ENCODE data around the gene ANKRD33B. TPM values are rescaled to one million over a fixed set of nuclear protein-coding genes. Genes with fewer than 3 reads are reported as not detected.

Gene ANKRD33B
- total and polyA plus RNA-seq, 2 donors (not counting 1 experiment from before 2014, with no cell fraction given) = 7.7 to 7.8 TPM

GRCh38 chr5:10540951-10541646, 22.8 kb upstream of the ANKRD33B start:
- Histone ChIP-seq H3K4me3 (replicated peaks in 1 of 4; ENCODE audit: control extremely low read depth in 1 of 4, insufficient read depth in 1 of 4, low read depth in 3 of 4, low read length in 4 of 4) (no peak overlapping the region), H3K4me1 (ENCODE audit: control insufficient read depth, extremely low read depth, insufficient read depth, low read length) (peaks cover 2% of the 10 kb centered on the region), H3K36me3 (ENCODE audit: control insufficient read depth, insufficient read depth, low read length) (no peaks in the 10 kb centered on the region), H3K27ac (ENCODE audit: insufficient read depth, low read length) (no peak overlapping the region), H3K27me3 (ENCODE audit: control insufficient read depth, insufficient read depth, low read length) (peaks cover under 1% of the 10 kb centered on the region), H3K9ac (ENCODE audit: insufficient read depth, low read length) (no peak overlapping the region), H3K9me3 (ENCODE audit: control insufficient read depth, insufficient read depth, low read depth, low read length) (no peaks in the 10 kb centered on the region), H4K20me1 (ENCODE audit: control insufficient read depth, extremely low read depth, insufficient read depth, low read length) (no peaks in the 10 kb centered on the region), H3K4me2 (ENCODE audit: extremely low read depth, insufficient read depth, low read length) (no peak overlapping the region), H2AFZ (ENCODE audit: low read length) (no peak overlapping the region), H3K79me2 (ENCODE audit: control insufficient read depth, insufficient read depth, low read length) (no peaks in the 10 kb centered on the region)
- TF ChIP-seq EZH2 (IDR thresholded peaks at IDR 0.05; ENCODE audit: low read length, missing control alignments) = no peak
- TF ChIP-seq, protein P1, sequence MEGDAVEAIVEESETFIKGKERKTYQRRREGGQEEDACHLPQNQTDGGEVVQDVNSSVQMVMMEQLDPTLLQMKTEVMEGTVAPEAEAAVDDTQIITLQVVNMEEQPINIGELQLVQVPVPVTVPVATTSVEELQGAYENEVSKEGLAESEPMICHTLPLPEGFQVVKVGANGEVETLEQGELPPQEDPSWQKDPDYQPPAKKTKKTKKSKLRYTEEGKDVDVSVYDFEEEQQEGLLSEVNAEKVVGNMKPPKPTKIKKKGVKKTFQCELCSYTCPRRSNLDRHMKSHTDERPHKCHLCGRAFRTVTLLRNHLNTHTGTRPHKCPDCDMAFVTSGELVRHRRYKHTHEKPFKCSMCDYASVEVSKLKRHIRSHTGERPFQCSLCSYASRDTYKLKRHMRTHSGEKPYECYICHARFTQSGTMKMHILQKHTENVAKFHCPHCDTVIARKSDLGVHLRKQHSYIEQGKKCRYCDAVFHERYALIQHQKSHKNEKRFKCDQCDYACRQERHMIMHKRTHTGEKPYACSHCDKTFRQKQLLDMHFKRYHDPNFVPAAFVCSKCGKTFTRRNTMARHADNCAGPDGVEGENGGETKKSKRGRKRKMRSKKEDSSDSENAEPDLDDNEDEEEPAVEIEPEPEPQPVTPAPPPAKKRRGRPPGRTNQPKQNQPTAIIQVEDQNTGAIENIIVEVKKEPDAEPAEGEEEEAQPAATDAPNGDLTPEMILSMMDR (conservative IDR thresholded peaks at IDR 0.05 in 1 of 2, IDR thresholded peaks at IDR 0.05 in 1 of 2; ENCODE audit: low read depth in 1 of 2, low read length in 2 of 2) = no peak
- DNase-seq (ENCODE audit: low read depth in 2 of 2) = no peak

- H3K9me3 ChIP-seq (ENCODE audit: control insufficient read depth, insufficient read depth, low read depth, low read length) = no peaks in the 10 kb centered on the region
- H3K4me2 ChIP-seq (ENCODE audit: extremely low read depth, insufficient read depth, low read length) = no peak overlapping the region
- DNase-seq (ENCODE audit: low read depth in 2 of 2) = peak in 1 of 2 donors; percentile 19
Measured at GRCh38 chr5:10542055-10542550, 21.8 kb upstream of the ANKRD33B start.

DNA sequence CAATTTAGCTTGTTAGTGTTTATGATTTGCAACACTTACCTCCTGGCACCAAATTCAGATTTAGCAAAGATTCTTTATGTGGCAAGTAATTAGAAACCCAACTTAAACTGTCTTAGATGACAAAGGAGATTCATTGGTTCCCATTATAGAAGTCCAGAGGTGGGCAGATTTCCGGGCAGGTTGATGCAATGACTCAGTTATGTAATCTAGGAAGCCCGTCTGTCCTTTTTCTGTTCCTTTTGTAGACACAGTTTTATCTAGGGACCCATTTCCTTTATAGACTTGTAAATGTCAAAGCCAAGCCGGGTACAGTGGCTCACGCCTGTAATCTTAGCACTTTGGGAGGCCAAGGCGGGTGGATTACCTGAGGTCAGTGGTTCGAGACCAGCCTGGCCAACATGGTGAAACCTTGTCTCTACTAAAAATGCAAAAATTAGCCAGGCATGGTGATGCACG, 20.3 kb upstream of the ANKRD33B start:
- TF ChIP-seq EZH2 (IDR thresholded peaks at IDR 0.05; ENCODE audit: low read length, missing control alignments) = no peak
- TF ChIP-seq, protein P1 (conservative IDR thresholded peaks at IDR 0.05 in 1 of 2, IDR thresholded peaks at IDR 0.05 in 1 of 2; ENCODE audit: low read depth in 1 of 2, low read length in 2 of 2) = no peak
- Histone ChIP-seq H3K9ac (ENCODE audit: insufficient read depth, low read length) (no peak overlapping the region), H3K27ac (ENCODE audit: insufficient read depth, low read length) (no peak overlapping the region), H3K9me3 (ENCODE audit: control insufficient read depth, insufficient read depth, low read depth, low read length) (no peaks in the 10 kb centered on the region), H3K27me3 (ENCODE audit: control insufficient read depth, insufficient read depth, low read length) (peaks cover 4% of the 10 kb centered on the region), H3K4me1 (ENCODE audit: control insufficient read depth, extremely low read depth, insufficient read depth, low read length) (no peaks in the 10 kb centered on the region), H3K4me3 (replicated peaks in 1 of 4; ENCODE audit: control extremely low read depth in 1 of 4, insufficient read depth in 1 of 4, low read depth in 3 of 4, low read length in 4 of 4) (no peak overlapping the region), H3K4me2 (ENCODE audit: extremely low read depth, insufficient read depth, low read length) (no peak overlapping the region), H3K79me2 (ENCODE audit: control insufficient read depth, insufficient read depth, low read length) (no peaks in the 10 kb centered on the region), H3K36me3 (ENCODE audit: control insufficient read depth, insufficient read depth, low read length) (no peaks in the 10 kb centered on the region), H2AFZ (ENCODE audit: low read length) (no peak overlapping the region), H4K20me1 (ENCODE audit: control insufficient read depth, extremely low read depth, insufficient read depth, low read length) (no peaks in the 10 kb centered on the region)
- DNase-seq (ENCODE audit: low read depth in 2 of 2) = no peak

More at GRCh38 chr5:10542055-10542550, 21.8 kb upstream of the ANKRD33B start:
- Histone ChIP-seq H3K27me3 (ENCODE audit: control insufficient read depth, insufficient read depth, low read length) (peaks cover 4% of the 10 kb centered on the region), H4K20me1 (ENCODE audit: control insufficient read depth, extremely low read depth, insufficient read depth, low read length) (no peaks in the 10 kb centered on the region), H3K79me2 (ENCODE audit: control insufficient read depth, insufficient read depth, low read length) (no peaks in the 10 kb centered on the region), H3K4me1 (ENCODE audit: control insufficient read depth, extremely low read depth, insufficient read depth, low read length) (peaks cover 1% of the 10 kb centered on the region), H3K9ac (ENCODE audit: insufficient read depth, low read length) (no peak overlapping the region), H3K27ac (ENCODE audit: insufficient read depth, low read length) (no peak overlapping the region), H2AFZ (ENCODE audit: low read length) (no peak overlapping the region), H3K36me3 (ENCODE audit: control insufficient read depth, insufficient read depth, low read length) (no peaks in the 10 kb centered on the region), H3K4me3 (replicated peaks in 1 of 4; ENCODE audit: control extremely low read depth in 1 of 4, insufficient read depth in 1 of 4, low read depth in 3 of 4, low read length in 4 of 4) (no peak overlapping the region)
- TF ChIP-seq, protein P1 (conservative IDR thresholded peaks at IDR 0.05 in 1 of 2, IDR thresholded peaks at IDR 0.05 in 1 of 2; ENCODE audit: low read depth in 1 of 2, low read length in 2 of 2) = no peak
- no peak for TF ChIP-seq EZH2 (IDR thresholded peaks at IDR 0.05; ENCODE audit: low read length, missing control alignments)

All from fibroblast of lung (primary cell).